Activated CD8-positive, alpha-beta T cell treated with anti-CD3 and anti-CD28 coated beads for 36 hours (primary cell): ENCODE data around the gene PSMD2. TPM values are rescaled to one million over a fixed set of nuclear protein-coding genes. Genes with fewer than 3 reads are reported as not detected.

ENCODE experiments used
- ATAC-seq: fragments of 200-7000 bp; cut with Tn5 transposase; one replicate; pipeline ENCODE4 v1.10.0; 2021; ENCODE audit warnings: mild to moderate bottlenecking, moderate library complexity
- CTCF ChIA-PET: fragments of 350-600 bp; sonication (Branson Sonifier 250); formaldehyde crosslinking; loops from one replicate; lab custom pipeline; 2021; ENCODE audit warnings: antibody characterized with exemption; lab: Charles Lee
- POLR2A ChIA-PET: fragments of 350-600 bp; sonication (Branson Sonifier 250); formaldehyde crosslinking; loops from one replicate; lab custom pipeline; 2021; ENCODE audit warnings: antibody characterized with exemption; lab: Charles Lee
- DNase-seq: peaks from one replicate; pipeline ENCODE4 v3.0.0-alpha.2; 2020
- H3K27ac Mint-ChIP-seq: one replicate; pipeline ENCODE4 v1.8.0; 2021; ENCODE audit warnings: mild to moderate bottlenecking, mixed read lengths
- H3K27me3 Mint-ChIP-seq: one replicate; pipeline ENCODE4 v1.8.0; 2021; ENCODE audit warnings: mixed read lengths
- H3K36me3 Mint-ChIP-seq: one replicate; pipeline ENCODE4 v1.8.0; 2021; ENCODE audit warnings: low read depth, mixed read lengths
- H3K4me1 Mint-ChIP-seq: one replicate; pipeline ENCODE4 v1.8.0; 2021; ENCODE audit warnings: low read depth, mixed read lengths
- H3K4me3 Mint-ChIP-seq: one replicate; pipeline ENCODE4 v1.8.0; 2021; ENCODE audit warnings: mild to moderate bottlenecking, moderate library complexity, mixed read lengths
- H3K9me3 Mint-ChIP-seq: one replicate; pipeline ENCODE4 v1.8.0; 2021; ENCODE audit warnings: mixed read lengths
- CTCF ChIP-seq: fragments of 200-600 bp; IDR thresholded peaks from one replicate; pipeline ENCODE4 v1.8.0; 2022; ENCODE audit warnings: antibody characterized with exemption, mild to moderate bottlenecking
- intact Hi-C: fragments of 100-400 bp; cut with micrococcal nuclease; formaldehyde crosslinking; loops from one replicate; pipeline ENCODE4 v1.10.0; 2022
- total RNA-seq, 2 experiments: library from RNA; stranded (reverse); gene quantifications; one replicate each; pipeline ENCODE4 v1.2.3, GENCODE V29; 2021

The PSMD2 gene
- total RNA-seq, 2 experiments from 2014 or later, result 220 to 221 TPM

DNA sequence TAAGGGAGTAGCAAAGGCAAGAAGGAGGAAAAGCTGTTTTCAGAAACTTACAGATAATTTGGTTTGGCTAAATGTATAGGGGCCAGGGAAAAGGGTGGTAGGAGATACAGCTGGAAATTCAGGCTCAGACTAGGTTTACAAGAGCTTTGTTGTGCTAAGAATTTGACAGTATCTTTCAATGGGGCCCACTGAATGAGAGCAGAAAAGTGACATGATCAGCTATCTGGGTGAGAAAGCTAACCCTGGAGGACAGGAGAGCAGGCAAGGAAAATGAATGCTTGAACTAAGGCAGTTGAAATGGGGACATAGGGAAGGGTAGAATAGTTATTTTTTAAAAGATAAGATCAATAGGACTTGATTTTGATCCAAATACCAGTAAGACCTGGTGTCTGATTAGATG is 12.6 kb downstream of the PSMD2 start:
- POLR2A ChIA-PET, result interaction anchor here (1.0 to 1.7 kb wide), 4 partner anchors 9 to 15 kb away, joined by 3 to 5 read pairs (median 4); partner anchors contain the start of gene PSMD2
- CTCF ChIA-PET, result interaction anchor here (0.7 to 1.7 kb wide), 4 partner anchors 9 to 294 kb away, joined by 3 to 5 read pairs (median 3); partner anchors contain the start of gene ABCC5
- no peak for DNase-seq
- no peak overlapping the region for H3K4me3 Mint-ChIP-seq
- intact Hi-C loops, result no loop called here
- TF ChIP-seq CTCF, result no peak
- H3K27me3 Mint-ChIP-seq, result no peaks in the 10 kb centered on the region
- peaks cover 15% of the 10 kb centered on the region for H3K4me1 Mint-ChIP-seq
- no peak for ATAC-seq
- peaks cover 36% of the 10 kb centered on the region for H3K36me3 Mint-ChIP-seq
- H3K9me3 Mint-ChIP-seq, result no peaks in the 10 kb centered on the region
- no peak overlapping the region for H3K27ac Mint-ChIP-seq

- peak; percentile 91 for ATAC-seq
- Mint-ChIP-seq H3K27me3 (no peaks in the 10 kb centered on the region), H3K4me3 (peak within 1 kb of the TSS; percentile 85), H3K9me3 (no peaks in the 10 kb centered on the region), H3K36me3 (peaks cover 36% of the 10 kb centered on the region), H3K27ac (peak within 1 kb of the TSS; percentile 92), H3K4me1 (peaks cover 27% of the 10 kb centered on the region)
- peak; percentile 95 for DNase-seq
- no peak for TF ChIP-seq CTCF
- intact Hi-C loops, result no loop called here
- CTCF ChIA-PET, result no interaction called here
- POLR2A ChIA-PET, result interaction anchor here (3.0 kb wide), 1 partner anchor 24 kb away, joined by 22 read pairs; the partner anchor contains the start of gene FAM131A
Measured at GRCh38 chr3:184314363-184314699, 15.3 kb downstream of the PSMD2 start, which contains the start of gene EIF4G1. TSS of gene EIF4G1 (plus strand) at chr3:184314606. CDS start at chr3:184315797, 1,191 bp downstream.

GRCh38 chr3:184314700-184315542 is 15.9 kb downstream of the PSMD2 start:
- Mint-ChIP-seq H3K4me3 (peak overlapping the region; percentile 85), H3K36me3 (peaks cover 37% of the 10 kb centered on the region), H3K9me3 (no peaks in the 10 kb centered on the region), H3K27me3 (no peaks in the 10 kb centered on the region), H3K4me1 (peaks cover 32% of the 10 kb centered on the region), H3K27ac (peak overlapping the region; percentile 92)
- no peak for TF ChIP-seq CTCF
- ATAC-seq (peak; percentile 49), DNase-seq (peak; percentile 59)
- POLR2A ChIA-PET, result interaction anchor here (1.1 to 3.0 kb wide), 12 partner anchors 9 to 298 kb away, joined by 3 to 58 read pairs (median 8); partner anchors contain the start of genes CLCN2, FAM131A and POLR2H
- CTCF ChIA-PET, result interaction anchor here (1.0 kb wide), 1 partner anchor 57 kb away, joined by 4 read pairs; no protein-coding TSS in a partner anchor
- intact Hi-C loops, result no loop called here

GRCh38 chr3:184315543-184315867 is 16.5 kb downstream of the PSMD2 start:
- TF ChIP-seq CTCF, result no peak
- no peaks in the 10 kb centered on the region for H3K9me3 Mint-ChIP-seq
- H3K4me1 Mint-ChIP-seq, result peaks cover 32% of the 10 kb centered on the region
- no peaks in the 10 kb centered on the region for H3K27me3 Mint-ChIP-seq
- peaks cover 38% of the 10 kb centered on the region for H3K36me3 Mint-ChIP-seq
- DNase-seq (no peak), ATAC-seq (no peak)
- POLR2A ChIA-PET, result interaction anchor here (1.1 to 3.0 kb wide), 14 partner anchors 9 to 298 kb away, joined by 3 to 58 read pairs (median 8); partner anchors contain the start of genes CLCN2, FAM131A and POLR2H
- intact Hi-C loops, result no loop called here
- peak overlapping the region; percentile 92 for H3K27ac Mint-ChIP-seq
- CTCF ChIA-PET, result interaction anchor here (1.0 to 1.3 kb wide), 3 partner anchors 9 to 66 kb away, joined by 4 read pairs; no protein-coding TSS in a partner anchor
- H3K4me3 Mint-ChIP-seq, result peak overlapping the region; percentile 85
